ENCODE data around the gene ACAD9. TPM values are rescaled to one million over a fixed set of nuclear protein-coding genes. Genes with fewer than 3 reads are reported as not detected.

Gene ACAD9
- total RNA-seq, 1 experiment from 2014 or later: 94.1 TPM

- no peak for DNase-seq (ENCODE audit: low spot score)
Measured at GRCh38 chr3:128933922-128934253, 54.5 kb downstream of the ACAD9 start.

GRCh38 chr3:128935922-128936321, 56.5 kb downstream of the ACAD9 start:
- DNase-seq (ENCODE audit: low spot score): no peak

GRCh38 chr3:128936341-128936740, 56.9 kb downstream of the ACAD9 start:
- no peak for DNase-seq (ENCODE audit: low spot score)

GRCh38 chr3:128940252-128940651, 60.8 kb downstream of the ACAD9 start:
- DNase-seq (ENCODE audit: low spot score): no peak

GRCh38 chr3:128942161-128942952, 62.9 kb downstream of the ACAD9 start:
- DNase-seq (ENCODE audit: low spot score): peak; percentile 92

GRCh38 chr3:128945041-128945877, 65.8 kb downstream of the ACAD9 start:
- DNase-seq (ENCODE audit: low spot score): no peak

- DNase-seq (ENCODE audit: low spot score): no peak
Measured at GRCh38 chr3:128945878-128946175, 66.4 kb downstream of the ACAD9 start.

GRCh38 chr3:128946411-128946810, 67.0 kb downstream of the ACAD9 start:
- no peak for DNase-seq (ENCODE audit: low spot score)

- DNase-seq (ENCODE audit: low spot score): no peak
Measured at GRCh38 chr3:128949158-128949557, 69.7 kb downstream of the ACAD9 start.

- peak; percentile 77 for DNase-seq (ENCODE audit: low spot score)
Measured at GRCh38 chr3:128950223-128950938, 71.0 kb downstream of the ACAD9 start.

- no peak for DNase-seq (ENCODE audit: low spot score)
Measured at GRCh38 chr3:128956440-128956839, 77.0 kb downstream of the ACAD9 start.

Small RNA genes lying within 50 kb of the gene (small RNA-seq; reads per million reads assigned to genes)
- gene AC112484.4: not detected

Other genes starting within 250 kb of the ACAD9 start
- 622 and 639 TPM in 2 replicates for gene RPN1, start 228.8 kb upstream of the ACAD9 start, total RNA-seq (2014; rRNA removed; shearing (Covaris generic))
- 69.0 and 79.3 TPM in 2 replicates for gene RAB7A, start 153.4 kb upstream of the ACAD9 start, total RNA-seq (2014; rRNA removed; shearing (Covaris generic))
- gene CFAP92, start 114.5 kb downstream of the ACAD9 start, total RNA-seq (2014; rRNA removed; shearing (Covaris generic)): 0.13 and 0.74 TPM in 2 replicates
- 0.25 TPM in 1 of 2 replicates, not detected in the other for gene EFCC1, start 121.7 kb downstream of the ACAD9 start, total RNA-seq (2014; rRNA removed; shearing (Covaris generic))
- not detected in 2 replicates for gene GP9, start 181.2 kb downstream of the ACAD9 start, total RNA-seq (2014; rRNA removed; shearing (Covaris generic))
- 36.8 and 37.3 TPM in 2 replicates for gene RAB43, start 242.2 kb downstream of the ACAD9 start, total RNA-seq (2014; rRNA removed; shearing (Covaris generic))

Measured in HT-29 (cell line).